Adrenal gland (tissue), 5 donors: ENCODE results near the gene DAB2IP.

Source experiments
- CTCF ChIP-seq, 6 experiments: fragments of 450-650 bp in 4 of 6; fragments of 200-600 bp in 2 of 6; sonication (generic) in 1 of 6; IDR thresholded peaks; 1 replicate in 5 of 6; 2 replicates in 1 of 6; pipeline versions ENCODE4 v1.5.1 to v1.8.0; 2016 to 2021; ENCODE audit warnings: antibody characterized with exemption in 6 of 6, mild to moderate bottlenecking in 2 of 6, moderate library complexity in 1 of 6
- POLR2A ChIP-seq, 2 donors: fragments of 450-650 bp; IDR thresholded peaks; one replicate each; pipeline ENCODE4 v1.6.1; 2017; ENCODE audit warnings: antibody characterized with exemption in 2 of 2, mild to moderate bottlenecking in 2 of 2, moderate library complexity in 1 of 2
- donor health status: DM: no; HTN: no; CAD: no.

GRCh38 chr9:121676926-121677325, 25.5 kb downstream of the DAB2IP start:
- TF ChIP-seq CTCF (IDR thresholded peaks at IDR 0.05) (no peak), POLR2A (IDR thresholded peaks at IDR 0.05) (no peak)
